Endothelial cell of umbilical vein (primary cell): ENCODE measurements around the gene MORC2.

ENCODE experiments used
- EZH2 ChIP-seq: IDR thresholded peaks from 2 replicates; pipeline ENCODE4 v1.6.1; 2012; ENCODE audit warnings: borderline replicate concordance, low read depth, mild to moderate bottlenecking, moderate library complexity, low read length, inconsistent platforms; ENCODE audit not compliant: severe bottlenecking
- FOS ChIP-seq: IDR thresholded peaks from 2 replicates; pipeline ENCODE4 v1.6.1; 2011; ENCODE audit warnings: mild to moderate bottlenecking, low read length, moderate library complexity, borderline replicate concordance; ENCODE audit not compliant: insufficient read depth
- POLR2A ChIP-seq: IDR thresholded peaks from 2 replicates; pipeline ENCODE4 v1.6.1; 2012; ENCODE audit warnings: low read depth, mild to moderate bottlenecking, control low read depth, low read length
- POLR2AphosphoS5 ChIP-seq: IDR thresholded peaks from 2 replicates; pipeline ENCODE4 v1.6.1; 2012; ENCODE audit warnings: low read depth, mild to moderate bottlenecking, control low read depth, low read length, moderate library complexity; ENCODE audit not compliant: insufficient read depth
- TF ChIP-seq, protein P1 (sequence below), 2 donors: IDR thresholded peaks; 1 replicate in 1 of 2; 2 replicates in 1 of 2; pipeline ENCODE4 v1.5.1; 2011; ENCODE audit warnings: low read length in 2 of 2, mild to moderate bottlenecking in 2 of 2, moderate library complexity in 2 of 2, control low read depth in 1 of 2, inconsistent platforms in 1 of 2, low read depth in 1 of 2; ENCODE audit not compliant: insufficient read depth in 1 of 2; ENCODE audit errors: extremely low read depth in 1 of 2
- TF ChIP-seq, protein P2 (sequence below): IDR thresholded peaks from 2 replicates; pipeline ENCODE4 v1.6.1; 2011; ENCODE audit not compliant: insufficient read depth, insufficient read length

DNA sequence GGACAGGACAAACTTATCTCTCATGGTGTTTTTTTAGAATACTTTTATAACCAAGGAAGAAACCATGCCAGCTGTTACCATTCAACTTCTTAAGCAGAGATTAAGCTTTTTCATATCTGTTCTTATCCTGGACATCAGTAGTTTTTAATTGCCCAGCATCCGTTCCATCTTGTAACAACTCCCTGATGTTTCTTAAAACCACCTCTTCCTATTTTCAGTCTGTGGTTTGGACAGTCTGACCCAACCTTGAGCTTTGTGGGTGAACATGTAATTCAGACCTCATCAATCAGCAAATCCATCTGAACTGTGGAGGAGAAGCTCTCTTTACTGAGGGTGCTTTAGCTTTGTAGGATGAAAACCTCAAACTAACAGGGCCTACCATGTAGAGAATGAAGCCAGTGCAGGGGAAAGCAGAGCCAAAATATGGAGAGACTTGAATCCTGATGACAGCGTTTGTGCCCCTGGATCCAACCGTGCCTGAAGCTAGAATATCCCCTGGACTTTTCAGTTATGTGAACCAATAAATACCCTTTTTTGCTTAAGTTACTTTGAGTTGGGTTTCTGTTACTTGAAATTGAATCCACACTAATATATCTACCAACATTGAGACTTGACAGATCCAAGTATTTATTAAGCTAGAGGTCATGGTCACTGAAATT is 9.9 kb upstream of the MORC2 start:
- TF ChIP-seq POLR2A (no peak), FOS (no peak), POLR2AphosphoS5 (no peak), EZH2 (no peak)
- TF ChIP-seq, protein P1, sequence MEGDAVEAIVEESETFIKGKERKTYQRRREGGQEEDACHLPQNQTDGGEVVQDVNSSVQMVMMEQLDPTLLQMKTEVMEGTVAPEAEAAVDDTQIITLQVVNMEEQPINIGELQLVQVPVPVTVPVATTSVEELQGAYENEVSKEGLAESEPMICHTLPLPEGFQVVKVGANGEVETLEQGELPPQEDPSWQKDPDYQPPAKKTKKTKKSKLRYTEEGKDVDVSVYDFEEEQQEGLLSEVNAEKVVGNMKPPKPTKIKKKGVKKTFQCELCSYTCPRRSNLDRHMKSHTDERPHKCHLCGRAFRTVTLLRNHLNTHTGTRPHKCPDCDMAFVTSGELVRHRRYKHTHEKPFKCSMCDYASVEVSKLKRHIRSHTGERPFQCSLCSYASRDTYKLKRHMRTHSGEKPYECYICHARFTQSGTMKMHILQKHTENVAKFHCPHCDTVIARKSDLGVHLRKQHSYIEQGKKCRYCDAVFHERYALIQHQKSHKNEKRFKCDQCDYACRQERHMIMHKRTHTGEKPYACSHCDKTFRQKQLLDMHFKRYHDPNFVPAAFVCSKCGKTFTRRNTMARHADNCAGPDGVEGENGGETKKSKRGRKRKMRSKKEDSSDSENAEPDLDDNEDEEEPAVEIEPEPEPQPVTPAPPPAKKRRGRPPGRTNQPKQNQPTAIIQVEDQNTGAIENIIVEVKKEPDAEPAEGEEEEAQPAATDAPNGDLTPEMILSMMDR (IDR thresholded peaks at IDR 0.05; ENCODE audit: extremely low read depth in 1 of 2, insufficient read depth in 1 of 2, low read depth in 1 of 2, low read length in 2 of 2), result no peak
- TF ChIP-seq, protein P2, sequence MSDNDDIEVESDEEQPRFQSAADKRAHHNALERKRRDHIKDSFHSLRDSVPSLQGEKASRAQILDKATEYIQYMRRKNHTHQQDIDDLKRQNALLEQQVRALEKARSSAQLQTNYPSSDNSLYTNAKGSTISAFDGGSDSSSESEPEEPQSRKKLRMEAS, result no peak
